GM13977 (cell line): ENCODE measurements around the gene FOXRED2.
"Not testable (repeated sequence)": the region's sequence is repeated elsewhere in the genome, so short reads cannot be mapped to it uniquely, and the experiment has no call there.

Source experiments
- DNase-seq: peaks from one replicate; pipeline ENCODE4 v3.0.0; 2012; ENCODE audit warnings: low spot score
- CTCF ChIP-seq: IDR thresholded peaks from 2 replicates; pipeline ENCODE4 v1.5.1; 2012; ENCODE audit warnings: mild to moderate bottlenecking, control low read depth; ENCODE audit not compliant: insufficient read depth; ENCODE audit errors: extremely low read depth, missing control alignments
- in situ Hi-C: fragments of 300-500 bp; cut with MboI; formaldehyde crosslinking; loops from one replicate; pipeline ENCODE4 v1.12.0; 2022; ENCODE audit warnings: low sequenced_read_pairs, low pct_unique_long_range_greater_than_20kb, mixed read lengths, inconsistent platforms; ENCODE audit not compliant: unreplicated experiment

The FOXRED2 gene

DNA sequence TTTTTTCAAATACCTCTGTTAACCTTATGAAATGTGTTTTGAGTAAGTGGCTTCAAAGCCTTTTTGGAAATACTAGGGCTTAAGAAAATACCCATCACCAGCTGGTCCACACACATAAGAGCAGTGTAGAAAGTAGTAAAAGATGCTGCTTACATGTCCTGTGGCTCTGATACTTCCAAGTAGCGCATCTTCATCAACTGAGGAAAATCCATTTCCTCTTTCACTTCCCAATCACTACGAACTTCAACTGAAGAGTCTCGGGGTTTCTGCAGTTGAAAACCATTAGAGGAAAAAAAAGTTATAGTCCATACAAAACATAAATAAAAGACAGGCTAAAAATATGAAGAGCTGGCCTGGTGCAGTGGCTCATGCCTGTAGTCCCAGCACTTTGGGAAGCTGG lies 13.6 kb upstream of the FOXRED2 start:
- in situ Hi-C loops: no loop called here
- no peak for TF ChIP-seq CTCF
- DNase-seq: no peak

DNA sequence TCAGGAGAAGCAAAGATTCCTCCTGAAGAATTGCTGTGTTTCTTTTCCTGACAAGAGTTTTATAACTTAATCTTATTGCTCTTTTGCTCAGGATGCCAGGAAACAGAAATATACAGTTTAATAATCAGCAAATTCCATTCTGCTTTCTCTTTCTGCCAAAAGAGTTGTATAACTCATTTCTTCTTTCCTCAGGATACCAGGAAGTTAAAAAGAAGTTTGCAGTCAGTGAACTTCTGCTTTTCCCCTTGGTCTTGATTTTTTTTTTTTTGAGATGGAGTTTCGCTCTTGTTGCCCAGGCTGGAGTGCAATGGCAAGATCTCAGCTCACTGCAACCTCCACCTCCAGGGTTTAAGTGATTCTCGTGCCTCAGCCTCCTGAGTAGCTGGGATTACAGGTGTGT lies 13.1 kb upstream of the FOXRED2 start:
- DNase-seq, in situ Hi-C loops: not testable (repeated sequence)

DNA sequence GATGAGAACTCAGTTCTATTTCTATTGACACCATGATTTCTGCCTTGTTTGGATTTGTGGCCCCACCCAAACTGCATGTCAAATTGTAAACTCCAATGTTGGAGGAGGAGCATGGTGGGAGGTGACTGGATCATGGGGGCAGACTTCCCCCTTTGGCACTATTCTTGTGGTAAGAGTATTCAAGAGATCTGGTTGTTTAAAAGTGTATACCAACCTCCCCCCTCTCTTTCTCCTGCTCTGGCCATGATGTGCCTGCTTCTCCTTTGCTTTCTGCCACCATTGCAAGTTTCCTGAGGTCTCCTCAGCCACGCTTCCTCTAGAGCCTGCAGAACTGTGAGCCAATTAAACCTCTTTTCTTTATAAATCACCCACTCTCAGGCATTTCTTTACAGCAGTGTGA lies 7.9 kb upstream of the FOXRED2 start:
- DNase-seq: no peak
- TF ChIP-seq CTCF: no peak
- in situ Hi-C loops: no loop called here

DNA sequence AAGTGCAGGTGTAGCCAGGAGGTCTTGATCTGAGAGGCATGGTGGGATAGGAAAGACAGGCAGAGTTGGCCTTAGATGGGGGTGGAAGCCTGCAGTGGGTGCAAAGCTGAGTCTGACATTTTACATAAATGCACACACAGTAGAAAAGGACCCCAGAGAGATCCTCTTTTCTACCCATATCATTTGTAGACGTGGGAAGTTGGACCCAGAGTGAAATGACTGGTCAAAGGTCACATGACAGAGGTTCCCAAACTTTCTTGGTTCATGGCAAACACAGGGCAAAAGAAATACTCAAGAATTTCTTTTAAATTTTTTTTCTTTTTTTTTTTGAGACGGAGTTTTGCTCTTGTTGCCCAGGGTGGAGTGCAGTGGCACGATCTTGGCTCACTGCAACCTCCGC lies 6.2 kb upstream of the FOXRED2 start:
- in situ Hi-C loops: no loop called here
- no peak for DNase-seq
- TF ChIP-seq CTCF: no peak

GRCh38 chr22:36512333-36512732 lies 5.5 kb upstream of the FOXRED2 start:
- no peak for DNase-seq
- in situ Hi-C loops: no loop called here

GRCh38 chr22:36510966-36511881 lies 4.4 kb upstream of the FOXRED2 start:
- TF ChIP-seq CTCF: peak; percentile 50
- in situ Hi-C loops: no loop called here
- no peak for DNase-seq

More at GRCh38 chr22:36512333-36512732, 5.5 kb upstream of the FOXRED2 start:
- no peak for TF ChIP-seq CTCF

DNA sequence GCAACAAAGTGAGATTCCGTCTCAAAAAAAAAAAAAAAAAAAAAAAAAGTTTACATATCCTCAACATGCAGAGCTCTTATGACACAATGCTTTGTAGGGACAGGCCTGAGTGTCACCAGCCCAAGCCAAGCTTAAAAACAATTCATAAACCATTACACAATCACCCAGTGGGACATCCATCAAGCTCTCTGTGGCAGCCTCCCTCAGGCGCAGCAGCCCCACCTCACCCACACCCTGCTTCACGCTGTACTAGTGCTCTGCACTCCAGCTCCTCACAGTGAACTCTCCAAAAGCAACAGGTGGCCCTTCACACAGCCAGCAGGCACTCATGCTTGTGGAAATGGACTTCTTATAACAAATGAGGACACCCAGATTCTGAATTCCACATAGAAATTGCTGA lies 3.5 kb upstream of the FOXRED2 start:
- in situ Hi-C loops: no loop called here
- no peak for DNase-seq
- TF ChIP-seq CTCF: no peak
